ENCODE measurements around the gene CBX7. TPM values are rescaled to one million over a fixed set of nuclear protein-coding genes. Genes with fewer than 3 reads are reported as not detected.

CBX7 gene
- total RNA-seq, 1 donor from 2014 or later: 5.9 TPM

- no peak for DNase-seq
- Mint-ChIP-seq H3K36me3 (ENCODE audit: unreplicated experiment) (no peaks in the 10 kb centered on the region), H3K4me1 (ENCODE audit: low read depth, unreplicated experiment) (peaks cover 14% of the 10 kb centered on the region), H3K9me3 (ENCODE audit: unreplicated experiment) (no peaks in the 10 kb centered on the region), H3K27ac (ENCODE audit: unreplicated experiment) (peak overlapping the region; percentile 63), H3K27me3 (ENCODE audit: unreplicated experiment) (peaks cover 15% of the 10 kb centered on the region), H3K4me3 (ENCODE audit: unreplicated experiment) (peak overlapping the region; percentile 23)
- TF ChIP-seq CTCF (IDR thresholded peaks at IDR 0.05; ENCODE audit: partially characterized antibody, unreplicated experiment): no peak
These were observed 22.3 kb downstream of the CBX7 start for GRCh38 chr22:39130152-39130704.

GRCh38 chr22:39129746-39130145 is 22.7 kb downstream of the CBX7 start:
- DNase-seq: no peak
- no peak overlapping the region for H3K27ac Mint-ChIP-seq (ENCODE audit: unreplicated experiment)
- no peak overlapping the region for H3K4me3 Mint-ChIP-seq (ENCODE audit: unreplicated experiment)
- peaks cover 15% of the 10 kb centered on the region for H3K27me3 Mint-ChIP-seq (ENCODE audit: unreplicated experiment)
- H3K9me3 Mint-ChIP-seq (ENCODE audit: unreplicated experiment): no peaks in the 10 kb centered on the region
- H3K36me3 Mint-ChIP-seq (ENCODE audit: unreplicated experiment): no peaks in the 10 kb centered on the region
- H3K4me1 Mint-ChIP-seq (ENCODE audit: low read depth, unreplicated experiment): peaks cover 14% of the 10 kb centered on the region
- no peak for TF ChIP-seq CTCF (IDR thresholded peaks at IDR 0.05; ENCODE audit: partially characterized antibody, unreplicated experiment)

GRCh38 chr22:39129081-39129480 is 23.4 kb downstream of the CBX7 start:
- no peaks in the 10 kb centered on the region for H3K9me3 Mint-ChIP-seq (ENCODE audit: unreplicated experiment)
- H3K27me3 Mint-ChIP-seq (ENCODE audit: unreplicated experiment): peaks cover 15% of the 10 kb centered on the region
- TF ChIP-seq CTCF (IDR thresholded peaks at IDR 0.05; ENCODE audit: partially characterized antibody, unreplicated experiment): no peak
- H3K4me1 Mint-ChIP-seq (ENCODE audit: low read depth, unreplicated experiment): peaks cover 14% of the 10 kb centered on the region
- no peak for DNase-seq
- H3K36me3 Mint-ChIP-seq (ENCODE audit: unreplicated experiment): no peaks in the 10 kb centered on the region
- H3K4me3 Mint-ChIP-seq (ENCODE audit: unreplicated experiment): no peak overlapping the region
- H3K27ac Mint-ChIP-seq (ENCODE audit: unreplicated experiment): no peak overlapping the region

- peaks cover 15% of the 10 kb centered on the region for H3K27me3 Mint-ChIP-seq (ENCODE audit: unreplicated experiment)
- peaks cover 14% of the 10 kb centered on the region for H3K4me1 Mint-ChIP-seq (ENCODE audit: low read depth, unreplicated experiment)
- DNase-seq: no peak
- no peaks in the 10 kb centered on the region for H3K9me3 Mint-ChIP-seq (ENCODE audit: unreplicated experiment)
- H3K4me3 Mint-ChIP-seq (ENCODE audit: unreplicated experiment): no peak overlapping the region
- H3K36me3 Mint-ChIP-seq (ENCODE audit: unreplicated experiment): no peaks in the 10 kb centered on the region
- no peak for TF ChIP-seq CTCF (IDR thresholded peaks at IDR 0.05; ENCODE audit: partially characterized antibody, unreplicated experiment)
- H3K27ac Mint-ChIP-seq (ENCODE audit: unreplicated experiment): no peak overlapping the region
These were observed 24.0 kb downstream of the CBX7 start for GRCh38 chr22:39128508-39128907.

- no peaks in the 10 kb centered on the region for H3K9me3 Mint-ChIP-seq (ENCODE audit: unreplicated experiment)
- no peaks in the 10 kb centered on the region for H3K36me3 Mint-ChIP-seq (ENCODE audit: unreplicated experiment)
- peaks cover 11% of the 10 kb centered on the region for H3K27me3 Mint-ChIP-seq (ENCODE audit: unreplicated experiment)
These were observed 26.9 kb downstream of the CBX7 start for GRCh38 chr22:39125622-39126021.

More at GRCh38 chr22:39125622-39126021, 26.9 kb downstream of the CBX7 start:
- Mint-ChIP-seq H3K4me3 (ENCODE audit: unreplicated experiment) (no peak overlapping the region), H3K27ac (ENCODE audit: unreplicated experiment) (no peak overlapping the region), H3K4me1 (ENCODE audit: low read depth, unreplicated experiment) (peaks cover 3% of the 10 kb centered on the region)
- no peak for TF ChIP-seq CTCF (IDR thresholded peaks at IDR 0.05; ENCODE audit: partially characterized antibody, unreplicated experiment)
- no peak for DNase-seq

Data from glutamatergic neuron (in vitro differentiated cells).